B cell (primary cell): ENCODE results near the gene MED12L. TPM values are rescaled to one million over a fixed set of nuclear protein-coding genes. Genes with fewer than 3 reads are reported as not detected.

Experiments
- ATAC-seq: fragments of 200-7000 bp; cut with Tn5 transposase; one replicate; pipeline ENCODE4 v1.10.0; 2021; ENCODE audit warnings: low read depth, mild to moderate bottlenecking, moderate number of reproducible peaks, moderate library complexity
- CTCF ChIA-PET: fragments of 350-600 bp; sonication (Branson Sonifier 250); formaldehyde crosslinking; loops from one replicate; lab custom pipeline; 2021; ENCODE audit warnings: antibody characterized with exemption, inconsistent platforms; lab: Charles Lee
- POLR2A ChIA-PET: fragments of 350-600 bp; sonication (Branson Sonifier 250); formaldehyde crosslinking; loops from one replicate; lab custom pipeline; 2021; ENCODE audit warnings: antibody characterized with exemption; lab: Charles Lee
- DNase-seq: peaks from one replicate; pipeline ENCODE4 v3.0.0; 2013
- H2AFZ ChIP-seq: 2 replicates; pipeline ENCODE4 v1.6.1; 2012; ENCODE audit warnings: mild to moderate bottlenecking, low read depth, low read length; ENCODE audit not compliant: insufficient read depth, poor library complexity, severe bottlenecking
- H3K27ac ChIP-seq, 2 donors: 1 replicate in 1 of 2; 2 replicates in 1 of 2; pipeline ENCODE4 v1.5.1; 2012 to 2013; ENCODE audit warnings: low read length in 2 of 2, mild to moderate bottlenecking in 2 of 2, moderate library complexity in 1 of 2
- H3K27me3 ChIP-seq, 4 experiments: fragments of 200-600 bp in 1 of 4; sonication (generic) in 1 of 4; replicated peaks in 1 of 4; 1 replicate in 2 of 4; 2 replicates in 2 of 4; pipeline versions ENCODE4 v1.6.1 to v1.7.0; 2013 to 2016; ENCODE audit warnings: low read length in 3 of 4, mild to moderate bottlenecking in 2 of 4, mixed read lengths in 1 of 4, moderate library complexity in 1 of 4; ENCODE audit not compliant: insufficient read depth in 4 of 4, control insufficient read depth in 3 of 4; ENCODE audit errors: control extremely low read depth in 1 of 4
- H3K36me3 ChIP-seq, 2 experiments: replicated peaks in 1 of 2; 1 replicate in 1 of 2; 2 replicates in 1 of 2; pipeline versions ENCODE4 v1.6.1 to v1.7.1; 2013; ENCODE audit warnings: low read length in 1 of 2; ENCODE audit not compliant: insufficient read depth in 2 of 2, control insufficient read depth in 1 of 2; ENCODE audit errors: control extremely low read depth in 1 of 2, extremely low read depth in 1 of 2
- H3K4me1 ChIP-seq, 2 donors: fragments of 200-600 bp in 1 of 2; sonication (generic) in 1 of 2; 1 replicate in 1 of 2; 2 replicates in 1 of 2; pipeline versions ENCODE4 v1.5.1 to v1.6.1; 2013 to 2017; ENCODE audit warnings: low read length in 2 of 2; ENCODE audit not compliant: control insufficient read depth in 2 of 2, insufficient read depth in 2 of 2
- H3K4me2 ChIP-seq: replicated peaks from 2 replicates; pipeline ENCODE3; 2012; ENCODE audit warnings: mild to moderate bottlenecking, low read depth, low read length; ENCODE audit not compliant: poor library complexity, severe bottlenecking
- H3K4me3 ChIP-seq, 5 experiments: fragments of 200-600 bp in 1 of 5; sonication (generic) in 1 of 5; 1 replicate in 3 of 5; 2 replicates in 2 of 5; pipeline versions ENCODE4 v1.5.1 to v1.7.0; 2011 to 2016; ENCODE audit warnings: low read length in 4 of 5, mild to moderate bottlenecking in 4 of 5, low read depth in 2 of 5, control low read depth in 1 of 5, moderate library complexity in 1 of 5; ENCODE audit not compliant: insufficient read depth in 1 of 5; ENCODE audit errors: control extremely low read depth in 1 of 5, extremely low read depth in 1 of 5
- H3K79me2 ChIP-seq: fragments of 200-600 bp; sonication (generic); one replicate; pipeline ENCODE4 v1.6.0; 2016; ENCODE audit warnings: low read length; ENCODE audit not compliant: control insufficient read depth, insufficient read depth
- H3K9ac ChIP-seq: fragments of 200-600 bp; sonication (generic); 2 replicates; pipeline ENCODE4 v1.6.1; 2017; ENCODE audit warnings: mild to moderate bottlenecking, low read length, moderate library complexity
- H3K9me3 ChIP-seq, 3 donors: one replicate each; pipeline versions ENCODE4 v1.6.1 to v1.7.1; 2013; ENCODE audit warnings: low read length in 2 of 3; ENCODE audit not compliant: control insufficient read depth in 2 of 3, insufficient read depth in 1 of 3; ENCODE audit errors: control extremely low read depth in 1 of 3
- H4K20me1 ChIP-seq: 2 replicates; pipeline ENCODE4 v1.6.0; 2012; ENCODE audit warnings: mild to moderate bottlenecking, low read length; ENCODE audit not compliant: insufficient read depth, control insufficient read depth, poor library complexity, severe bottlenecking
- H3K27ac Mint-ChIP-seq: one replicate; pipeline ENCODE4 v1.8.0; 2021; ENCODE audit warnings: mixed read lengths
- H3K27me3 Mint-ChIP-seq: one replicate; pipeline ENCODE4 v1.8.0; 2021; ENCODE audit warnings: mixed read lengths
- H3K4me1 Mint-ChIP-seq: one replicate; pipeline ENCODE4 v1.8.0; 2021; ENCODE audit warnings: mixed read lengths
- H3K4me3 Mint-ChIP-seq: one replicate; pipeline ENCODE4 v1.8.0; 2021; ENCODE audit warnings: mixed read lengths
- H3K9me3 Mint-ChIP-seq: one replicate; pipeline ENCODE4 v1.8.0; 2022; ENCODE audit warnings: mixed read lengths; ENCODE audit not compliant: insufficient read depth
- EZH2 ChIP-seq: IDR thresholded peaks from 2 replicates; pipeline ENCODE4 v1.6.1; 2012; ENCODE audit warnings: borderline replicate concordance, low read depth, mild to moderate bottlenecking, moderate library complexity, low read length; ENCODE audit not compliant: insufficient read depth, poor library complexity, severe bottlenecking
- WGBS: methylation state at CpG from one replicate; pipeline ENCODE4 v1.1.5; 2013; ENCODE audit warnings: missing lambda C conversion rate; ENCODE audit not compliant: insufficient coverage; 5-methylcytosine and 5-hydroxymethylcytosine counted together
- intact Hi-C: fragments of 100-400 bp; cut with micrococcal nuclease; formaldehyde crosslinking; loops from one replicate; pipeline ENCODE4 v1.10.0; 2022
- polyA plus RNA-seq: library from polyadenylated mRNA; depleted of rRNA; stranded (reverse); fragments of >200 nt; gene quantifications from 2 replicates; pipeline ENCODE4 v1.2.3, GENCODE V29; 2012
- total RNA-seq, 2 donors: library from RNA; stranded (reverse); fragments of 120-200 nt in 1 of 2; gene quantifications; 1 replicate in 1 of 2; 2 replicates in 1 of 2; pipeline versions ENCODE4 v1.2.3 to v1.2.4, GENCODE V29; 2013 to 2022
- TF ChIP-seq, protein P1 (sequence below): fragments of 200-600 bp; IDR thresholded peaks from one replicate; pipeline ENCODE4 v1.8.0; 2022; ENCODE audit warnings: antibody characterized with exemption, mild to moderate bottlenecking

The MED12L gene
- total and polyA plus RNA-seq, 2 donors (not counting 1 experiment from before 2014, with no cell fraction given), result 0.07 to 0.30 TPM

DNA sequence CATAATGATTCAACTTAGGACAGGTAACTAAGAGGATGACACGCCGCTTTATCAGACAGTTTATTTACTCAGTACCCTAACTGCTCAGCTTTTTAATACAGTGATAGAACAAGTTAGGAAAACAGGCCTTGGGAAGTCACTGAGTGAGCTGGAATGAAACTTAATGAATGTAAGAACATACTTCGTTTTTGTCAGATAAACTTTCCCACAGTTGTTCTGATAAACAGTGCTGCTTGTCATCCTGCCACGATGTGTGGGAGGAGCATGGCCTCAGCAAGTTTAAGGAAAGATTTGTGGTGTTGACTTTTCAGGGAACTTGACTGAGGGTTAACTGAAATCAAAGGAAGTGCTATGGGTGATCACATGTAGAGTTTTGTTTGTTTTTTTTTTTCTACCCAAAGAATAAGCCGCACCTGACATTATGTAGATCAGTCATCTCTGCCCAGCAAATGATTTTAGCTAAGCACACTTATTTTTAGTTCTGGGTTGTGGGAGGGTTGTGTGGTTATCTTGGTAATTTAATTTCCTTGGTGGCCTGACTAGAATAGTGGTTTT is 198.5 kb downstream of the MED12L start:
- no peak for TF ChIP-seq EZH2
- TF ChIP-seq, protein P1, sequence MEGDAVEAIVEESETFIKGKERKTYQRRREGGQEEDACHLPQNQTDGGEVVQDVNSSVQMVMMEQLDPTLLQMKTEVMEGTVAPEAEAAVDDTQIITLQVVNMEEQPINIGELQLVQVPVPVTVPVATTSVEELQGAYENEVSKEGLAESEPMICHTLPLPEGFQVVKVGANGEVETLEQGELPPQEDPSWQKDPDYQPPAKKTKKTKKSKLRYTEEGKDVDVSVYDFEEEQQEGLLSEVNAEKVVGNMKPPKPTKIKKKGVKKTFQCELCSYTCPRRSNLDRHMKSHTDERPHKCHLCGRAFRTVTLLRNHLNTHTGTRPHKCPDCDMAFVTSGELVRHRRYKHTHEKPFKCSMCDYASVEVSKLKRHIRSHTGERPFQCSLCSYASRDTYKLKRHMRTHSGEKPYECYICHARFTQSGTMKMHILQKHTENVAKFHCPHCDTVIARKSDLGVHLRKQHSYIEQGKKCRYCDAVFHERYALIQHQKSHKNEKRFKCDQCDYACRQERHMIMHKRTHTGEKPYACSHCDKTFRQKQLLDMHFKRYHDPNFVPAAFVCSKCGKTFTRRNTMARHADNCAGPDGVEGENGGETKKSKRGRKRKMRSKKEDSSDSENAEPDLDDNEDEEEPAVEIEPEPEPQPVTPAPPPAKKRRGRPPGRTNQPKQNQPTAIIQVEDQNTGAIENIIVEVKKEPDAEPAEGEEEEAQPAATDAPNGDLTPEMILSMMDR, result no peak
- Histone ChIP-seq H3K27ac (no peak overlapping the region), H3K9me3 (no peaks in the 10 kb centered on the region), H3K4me1 (peaks cover 19 to 20% of the 10 kb centered on the region in 2 donors), H3K4me2 (no peak overlapping the region), H3K4me3 (no peak overlapping the region), H3K9ac (no peak overlapping the region), H3K27me3 (no peaks in the 10 kb centered on the region), H4K20me1 (no peaks in the 10 kb centered on the region), H2AFZ (peak overlapping the region; percentile 51), H3K79me2 (peaks cover 23% of the 10 kb centered on the region), H3K36me3 (no peaks in the 10 kb centered on the region)
- Mint-ChIP-seq H3K4me1 (peaks cover 18% of the 10 kb centered on the region), H3K9me3 (no peaks in the 10 kb centered on the region), H3K27ac (no peak overlapping the region), H3K4me3 (no peak overlapping the region), H3K27me3 (no peaks in the 10 kb centered on the region)
- 0% methylated on average over 1 of the region's 5 CpGs for WGBS
- ATAC-seq, result no peak
- no peak for DNase-seq
- intact Hi-C loops, result loop anchor here (1.0 kb wide), 3 partner anchors 57 to 128 kb away; no protein-coding TSS in a partner anchor
- ChIA-PET POLR2A (no interaction called here), CTCF (interaction anchor here (0.6 to 2.2 kb wide), 10 partner anchors 23 to 121 kb away, joined by 3 to 47 read pairs (median 5); no protein-coding TSS in a partner anchor)

DNA sequence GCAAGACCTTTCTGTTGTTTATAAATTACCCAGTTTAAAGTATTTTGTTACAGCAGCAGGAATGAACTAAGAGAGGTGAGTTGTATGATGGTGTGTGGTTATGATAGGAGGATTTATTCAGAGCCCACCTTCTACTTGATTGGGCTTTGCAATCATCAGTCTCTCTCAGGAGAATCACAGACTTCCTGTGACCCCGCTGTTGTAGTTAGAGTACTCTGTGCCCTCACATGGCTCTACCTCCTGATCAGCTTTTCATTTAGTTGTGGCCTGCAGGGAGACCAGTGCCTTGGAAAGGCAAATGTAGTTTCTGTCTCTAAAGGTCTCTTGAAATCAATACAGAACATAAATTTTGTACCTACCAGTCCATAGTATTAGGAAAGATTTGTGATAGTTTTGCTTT is 200.5 kb downstream of the MED12L start:
- Histone ChIP-seq H3K4me2 (no peak overlapping the region), H3K27ac (no peak overlapping the region), H3K9me3 (no peaks in the 10 kb centered on the region), H4K20me1 (no peaks in the 10 kb centered on the region), H3K9ac (no peak overlapping the region), H3K4me3 (no peak overlapping the region), H3K27me3 (no peaks in the 10 kb centered on the region), H2AFZ (no peak overlapping the region), H3K36me3 (no peaks in the 10 kb centered on the region), H3K79me2 (peaks cover 11% of the 10 kb centered on the region), H3K4me1 (peaks cover 0 to under 1% of the 10 kb centered on the region in 2 donors)
- ChIA-PET CTCF (interaction anchor here (0.8 to 4.0 kb wide), 5 partner anchors 51 to 118 kb away, joined by 3 to 36 read pairs (median 5); no protein-coding TSS in a partner anchor), POLR2A (no interaction called here)
- intact Hi-C loops, result no loop called here
- H3K27ac Mint-ChIP-seq, result no peak overlapping the region
- H3K4me1 Mint-ChIP-seq, result peaks cover 1% of the 10 kb centered on the region
- H3K27me3 Mint-ChIP-seq, result no peaks in the 10 kb centered on the region
- WGBS, result no CpG with 5 or more reads among the region's 1 CpG
- no peaks in the 10 kb centered on the region for H3K9me3 Mint-ChIP-seq
- DNase-seq, result no peak
- TF ChIP-seq EZH2, result no peak
- TF ChIP-seq, protein P1, result no peak
- H3K4me3 Mint-ChIP-seq, result no peak overlapping the region
- no peak for ATAC-seq
